AG04450 (cell line): Measurements from ENCODE around the gene TMED10. TPM values are rescaled to one million over a fixed set of nuclear protein-coding genes. Genes with fewer than 3 reads are reported as not detected.

ENCODE experiments used
- CTCF ChIA-PET: fragments of 300-600, 350-600 bp; formaldehyde crosslinking; extraction: SDS; loops from one replicate; lab custom pipeline; 2022; ENCODE audit warnings: antibody characterized with exemption, inconsistent platforms; lab: Charles Lee
- POLR2A ChIA-PET: fragments of 350-600 bp; formaldehyde crosslinking; extraction: SDS; loops from one replicate; lab custom pipeline; 2021; ENCODE audit warnings: antibody characterized with exemption, inconsistent platforms; lab: Yijun Ruan, JAX
- DNase-seq: peaks from one replicate; pipeline ENCODE4 v3.0.0-alpha.2; 2011; ENCODE audit warnings: low read depth, low spot score
- H3K27ac ChIP-seq: one replicate; pipeline ENCODE4 v1.5.1; 2012; ENCODE audit warnings: low read depth, low read length, control low read depth
- H3K27me3 ChIP-seq: one replicate; pipeline ENCODE4 v1.6.0; 2012; ENCODE audit warnings: low read length; ENCODE audit not compliant: control insufficient read depth, insufficient read depth
- H3K4me3 ChIP-seq: 2 replicates; pipeline ENCODE4 v1.5.1; 2011; ENCODE audit warnings: mild to moderate bottlenecking, low read depth, low read length, control low read depth
- H3K9me3 ChIP-seq: 2 replicates; pipeline ENCODE4 v1.5.1; 2012; ENCODE audit warnings: low read length; ENCODE audit not compliant: control insufficient read depth, insufficient read depth
- polyA plus RNA-seq: library from polyadenylated mRNA; depleted of rRNA; stranded (reverse); fragments of >200 nt; gene quantifications from 2 replicates; pipeline ENCODE4 v1.2.3, GENCODE V29; 2011
- TF ChIP-seq, protein P1 (sequence below): IDR thresholded peaks from 2 replicates; pipeline ENCODE4 v1.5.1; 2011; ENCODE audit warnings: low read depth, low read length, control low read depth, inconsistent platforms

TMED10 gene
- polyA plus RNA-seq, 1 experiment: 414 TPM

DNA sequence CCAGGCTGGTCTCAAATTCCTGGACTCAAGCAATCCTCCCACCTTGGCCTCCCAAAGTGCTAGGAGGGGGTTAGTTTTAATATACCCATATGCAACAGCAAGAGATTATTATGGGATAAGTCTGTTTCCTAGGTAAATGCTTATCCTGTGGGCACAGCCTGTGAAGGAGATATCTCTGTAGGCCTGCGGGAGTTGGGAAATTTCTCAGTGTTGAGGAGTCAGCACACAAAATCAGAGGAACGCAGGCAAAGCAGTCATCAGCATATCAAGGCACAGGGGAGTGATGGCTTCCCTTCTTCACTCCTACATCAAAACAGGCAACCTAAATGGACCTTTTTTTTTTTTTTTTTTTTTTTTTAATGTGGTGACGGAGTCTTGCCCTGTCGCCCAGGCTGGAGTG, 20.9 kb upstream of the TMED10 start:
- Histone ChIP-seq H3K27me3 (no peaks in the 10 kb centered on the region), H3K4me3 (no peak overlapping the region), H3K27ac (no peak overlapping the region), H3K9me3 (peaks cover 2% of the 10 kb centered on the region; the same call in 1 of the 2 replicates)
- TF ChIP-seq, protein P1, sequence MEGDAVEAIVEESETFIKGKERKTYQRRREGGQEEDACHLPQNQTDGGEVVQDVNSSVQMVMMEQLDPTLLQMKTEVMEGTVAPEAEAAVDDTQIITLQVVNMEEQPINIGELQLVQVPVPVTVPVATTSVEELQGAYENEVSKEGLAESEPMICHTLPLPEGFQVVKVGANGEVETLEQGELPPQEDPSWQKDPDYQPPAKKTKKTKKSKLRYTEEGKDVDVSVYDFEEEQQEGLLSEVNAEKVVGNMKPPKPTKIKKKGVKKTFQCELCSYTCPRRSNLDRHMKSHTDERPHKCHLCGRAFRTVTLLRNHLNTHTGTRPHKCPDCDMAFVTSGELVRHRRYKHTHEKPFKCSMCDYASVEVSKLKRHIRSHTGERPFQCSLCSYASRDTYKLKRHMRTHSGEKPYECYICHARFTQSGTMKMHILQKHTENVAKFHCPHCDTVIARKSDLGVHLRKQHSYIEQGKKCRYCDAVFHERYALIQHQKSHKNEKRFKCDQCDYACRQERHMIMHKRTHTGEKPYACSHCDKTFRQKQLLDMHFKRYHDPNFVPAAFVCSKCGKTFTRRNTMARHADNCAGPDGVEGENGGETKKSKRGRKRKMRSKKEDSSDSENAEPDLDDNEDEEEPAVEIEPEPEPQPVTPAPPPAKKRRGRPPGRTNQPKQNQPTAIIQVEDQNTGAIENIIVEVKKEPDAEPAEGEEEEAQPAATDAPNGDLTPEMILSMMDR: no peak
- no peak for DNase-seq
- ChIA-PET POLR2A (no interaction called here), CTCF (no interaction called here)

- Histone ChIP-seq H3K27ac (no peak overlapping the region), H3K4me3 (no peak overlapping the region), H3K27me3 (no peaks in the 10 kb centered on the region), H3K9me3 (peaks cover 2% of the 10 kb centered on the region; the same call in 1 of the 2 replicates)
- DNase-seq: no peak
- POLR2A ChIA-PET: no interaction called here
- CTCF ChIA-PET: interaction anchor here (0.7 kb wide), 1 partner anchor 168 kb away, joined by 4 read pairs; no protein-coding TSS in a partner anchor
- TF ChIP-seq, protein P1: no peak
Measured at GRCh38 chr14:75196468-75196867, 20.1 kb upstream of the TMED10 start.

GRCh38 chr14:75196064-75196463, 19.7 kb upstream of the TMED10 start:
- Histone ChIP-seq H3K9me3 (peaks cover 2% of the 10 kb centered on the region; the same call in 1 of the 2 replicates), H3K4me3 (no peak overlapping the region), H3K27me3 (no peaks in the 10 kb centered on the region), H3K27ac (no peak overlapping the region)
- TF ChIP-seq, protein P1: no peak
- CTCF ChIA-PET: interaction anchor here (0.7 kb wide), 1 partner anchor 168 kb away, joined by 4 read pairs; no protein-coding TSS in a partner anchor
- no peak for DNase-seq
- POLR2A ChIA-PET: no interaction called here

DNA sequence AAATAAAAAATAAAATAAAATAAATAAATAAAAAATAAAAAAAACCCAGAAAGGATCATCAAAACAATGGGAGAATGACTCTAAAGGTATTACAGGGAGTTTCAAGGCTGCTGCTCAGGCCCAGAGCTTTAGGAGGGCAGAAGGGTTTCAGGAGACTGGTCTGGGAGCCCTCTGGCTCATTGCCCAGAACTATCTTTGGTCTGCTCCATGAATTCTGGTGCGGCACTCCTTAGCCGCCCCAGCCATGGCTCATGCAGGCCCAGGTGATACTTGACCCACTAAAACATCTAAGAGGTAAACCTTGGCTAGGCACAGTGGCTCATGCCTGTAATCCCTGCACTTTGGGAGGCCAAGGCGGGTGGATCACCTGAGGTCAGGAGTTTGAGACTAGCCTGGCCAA, 14.7 kb upstream of the TMED10 start:
- no peak for DNase-seq
- POLR2A ChIA-PET: no interaction called here
- TF ChIP-seq, protein P1: no peak
- Histone ChIP-seq H3K4me3 (no peak overlapping the region), H3K9me3 (no peaks in the 10 kb centered on the region; the same call in 1 of the 2 replicates), H3K27ac (no peak overlapping the region), H3K27me3 (peaks cover 2% of the 10 kb centered on the region)
- CTCF ChIA-PET: no interaction called here

DNA sequence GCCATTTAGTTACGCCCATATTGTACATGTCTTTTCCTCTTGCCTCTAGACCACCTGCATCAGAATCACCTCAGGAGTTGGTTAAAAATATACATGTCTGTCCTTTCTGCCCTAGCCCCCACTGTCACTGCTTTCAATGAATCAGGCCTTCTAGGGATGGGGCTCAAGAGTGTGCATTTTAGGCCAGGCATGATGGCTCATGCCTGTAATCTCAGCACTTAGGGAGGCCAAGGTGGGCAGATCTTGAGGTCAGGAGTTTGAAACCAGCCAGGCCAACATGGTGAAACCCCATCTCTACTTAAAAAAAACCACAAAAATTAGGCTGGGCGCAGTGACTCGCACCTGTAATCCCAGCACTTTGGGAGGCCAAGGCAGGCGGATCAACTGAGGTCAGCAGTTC, 13.6 kb upstream of the TMED10 start:
- no peak for DNase-seq
- no peaks in the 10 kb centered on the region; the same call in 1 of the 2 replicates for H3K9me3 ChIP-seq
- TF ChIP-seq, protein P1: no peak
- POLR2A ChIA-PET: interaction anchor here (0.7 kb wide), 1 partner anchor 87 kb away, joined by 7 read pairs; no protein-coding TSS in a partner anchor
- CTCF ChIA-PET: no interaction called here
- H3K4me3 ChIP-seq: no peak overlapping the region
- H3K27ac ChIP-seq: no peak overlapping the region
- peaks cover 2% of the 10 kb centered on the region for H3K27me3 ChIP-seq
